ENCODE measurements around the gene SNX8. TPM values are rescaled to one million over a fixed set of nuclear protein-coding genes. Genes with fewer than 3 reads are reported as not detected.

SNX8 gene
- total RNA-seq, 4 donors from 2014 or later, result 13.3 to 35.7 (median 22.1) TPM

- DNase-seq (ENCODE audit: low spot score in 2 of 2), result peak in 1 of 2 donors; percentile 83
- TF ChIP-seq POLR2A (IDR thresholded peaks at IDR 0.05) (no peak), CTCF (IDR thresholded peaks at IDR 0.05) (no peak)
- no peak overlapping the region for H3K4me3 ChIP-seq (ENCODE audit: low read depth, poor library complexity, severe bottlenecking)
- 88 to 94% methylated on average over 13 to 14 of the region's 14 CpGs for whole genome bisulfite sequencing, 2 donors
- intact Hi-C loops (cut with DNase I; ENCODE audit: low total_unique reads), result no loop called here
Observed at GRCh38 chr7:2202361-2202761, 111.9 kb downstream of the SNX8 start.

Small RNAs within 50 kb of the gene (microRNA-seq; reads per million reads assigned to microRNA genes)
- gene MIR6836 (ENCODE audit: borderline number of aligned reads in 1 of 2, borderline replicate concordance in 2 of 2), result 0 reads per million in 2 donors

Other genes with a start within 250 kb of the SNX8 start
- 10 to 100 TPM; 37.7 to 77.8 (median 59.4) TPM for gene MAD1L1, start 81.5 kb downstream of the SNX8 start, total RNA-seq
- gene MRM2, start 72.2 kb downstream of the SNX8 start, total RNA-seq, result 10 to 100 TPM; 17.6 to 26.1 (median 23.9) TPM
- 10 to 100 TPM; 33.2 to 43.1 (median 35.8) TPM for gene NUDT1, start 72.2 kb downstream of the SNX8 start, total RNA-seq
- gene EIF3B, start 40.4 kb upstream of the SNX8 start, total RNA-seq, result 100 to 1,000 TPM; 121 to 165 (median 150) TPM
- gene CHST12, start 89.2 kb upstream of the SNX8 start, total RNA-seq, result 10 to 100 TPM; 23.7 to 34.3 (median 26.8) TPM
- not detected for gene GRIFIN, start 162.0 kb upstream of the SNX8 start, total RNA-seq
- gene LFNG, start 205.3 kb upstream of the SNX8 start, total RNA-seq, result 100 to 1,000 TPM; 104 to 169 (median 139) TPM
- gene BRAT1, start 241.1 kb upstream of the SNX8 start, total RNA-seq, result 10 to 100 TPM; 40.5 to 88.4 (median 60.6) TPM
- 10 to 100 TPM; 10.5 to 18.6 (median 12.8) TPM for gene IQCE, start 244.5 kb upstream of the SNX8 start, total RNA-seq

Data from lower leg skin (tissue), 4 donors.